HuH-7.5 (cell line): Measurements from ENCODE around the gene L2HGDH.

Experiments used
- DNase-seq: peaks from one replicate; pipeline ENCODE4 v3.0.0; 2011; ENCODE audit warnings: low spot score

Gene L2HGDH

DNA sequence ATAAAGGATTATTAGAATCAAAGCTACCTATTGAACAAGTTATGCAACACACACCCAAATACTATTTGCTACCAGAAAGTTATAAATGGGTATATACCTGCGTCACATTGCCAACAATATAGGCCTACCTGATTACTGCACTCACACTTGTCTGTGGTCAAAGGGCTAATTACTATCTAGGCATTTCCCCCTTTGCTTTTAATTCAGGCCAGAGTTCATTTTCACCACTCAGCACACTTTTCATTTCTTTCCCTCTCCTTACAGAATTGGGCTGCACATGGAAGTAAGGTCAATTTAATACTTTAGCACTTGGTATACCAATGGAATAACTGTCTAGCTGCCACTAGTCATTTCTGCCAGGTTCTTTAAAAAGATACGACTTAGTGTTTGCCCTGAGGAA is 82.3 kb downstream of the L2HGDH start:
- no peak for DNase-seq

DNA sequence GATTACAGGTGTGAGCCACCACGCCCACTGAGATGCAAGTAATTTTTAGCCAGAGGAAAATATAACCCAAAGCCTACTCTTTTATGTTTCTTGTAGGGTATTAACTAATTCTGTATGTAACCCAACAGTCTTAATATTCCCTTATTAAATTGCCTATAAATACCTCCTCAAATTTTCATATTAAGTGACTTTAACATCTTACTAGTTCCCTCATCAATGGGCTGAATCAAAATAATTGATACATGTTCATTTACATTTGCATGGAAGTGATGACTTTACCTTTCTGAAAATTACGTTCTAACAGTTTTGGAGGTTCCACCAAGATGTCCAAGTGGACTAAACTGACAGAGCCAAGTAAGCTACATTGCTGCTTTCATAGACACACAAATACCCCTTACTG is 83.7 kb downstream of the L2HGDH start:
- DNase-seq = no peak

DNA sequence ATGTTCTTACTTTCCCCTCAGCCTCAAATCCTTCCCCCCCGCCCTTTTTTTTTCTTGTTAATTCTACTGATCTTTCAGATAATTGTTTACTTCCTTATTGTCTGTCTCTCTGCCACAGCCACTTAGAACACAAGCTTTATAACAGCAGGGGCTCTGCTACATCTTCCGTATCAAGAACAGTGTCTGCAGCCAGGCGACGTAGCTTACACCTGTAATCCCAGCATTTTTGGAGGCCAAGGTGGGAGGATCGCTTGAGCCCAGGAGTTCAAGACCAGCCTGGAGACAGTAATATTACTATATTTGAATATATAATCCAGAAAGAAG is 86.1 kb downstream of the L2HGDH start:
- DNase-seq = no peak

DNA sequence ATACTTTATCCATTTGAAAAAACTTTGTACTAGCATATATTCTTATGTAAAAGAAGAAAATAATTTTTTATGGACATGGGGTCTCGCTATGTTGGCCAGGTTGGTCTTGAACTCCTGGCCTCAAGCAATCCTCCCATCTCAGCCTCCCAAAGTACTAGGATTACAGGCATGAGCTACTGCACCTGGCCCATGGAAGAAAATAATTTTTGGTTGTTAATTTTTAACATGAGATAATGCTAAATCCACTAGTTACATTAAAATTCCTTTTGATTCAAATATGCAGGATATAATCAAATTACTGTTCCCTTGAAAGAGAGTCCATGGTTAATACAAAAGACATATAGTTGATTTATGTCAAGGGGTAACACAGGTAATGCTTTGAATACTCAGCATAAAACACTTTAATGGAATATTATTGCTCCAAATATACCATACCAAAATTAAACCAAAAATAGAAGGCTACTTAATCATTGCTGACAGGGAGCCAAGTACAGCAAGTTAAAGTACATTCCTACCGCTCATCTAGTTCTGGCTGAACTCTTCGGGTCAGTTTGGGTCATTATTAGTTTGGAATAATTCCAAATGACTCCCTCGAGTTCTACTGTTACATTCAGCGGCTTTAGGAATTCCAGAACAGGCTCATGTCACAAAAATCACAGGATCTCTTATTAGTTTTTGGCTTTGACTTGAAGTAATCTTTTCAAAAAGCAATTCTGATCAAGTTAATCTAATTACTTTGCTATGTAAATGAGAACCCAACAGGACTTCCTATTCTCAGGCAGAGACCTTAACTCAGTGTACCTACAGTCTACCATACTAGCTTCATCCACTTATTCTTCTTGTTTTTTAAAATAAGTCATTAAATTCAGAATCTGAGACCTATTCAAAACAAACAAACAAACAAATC is 86.7 kb downstream of the L2HGDH start:
- DNase-seq = no peak

DNA sequence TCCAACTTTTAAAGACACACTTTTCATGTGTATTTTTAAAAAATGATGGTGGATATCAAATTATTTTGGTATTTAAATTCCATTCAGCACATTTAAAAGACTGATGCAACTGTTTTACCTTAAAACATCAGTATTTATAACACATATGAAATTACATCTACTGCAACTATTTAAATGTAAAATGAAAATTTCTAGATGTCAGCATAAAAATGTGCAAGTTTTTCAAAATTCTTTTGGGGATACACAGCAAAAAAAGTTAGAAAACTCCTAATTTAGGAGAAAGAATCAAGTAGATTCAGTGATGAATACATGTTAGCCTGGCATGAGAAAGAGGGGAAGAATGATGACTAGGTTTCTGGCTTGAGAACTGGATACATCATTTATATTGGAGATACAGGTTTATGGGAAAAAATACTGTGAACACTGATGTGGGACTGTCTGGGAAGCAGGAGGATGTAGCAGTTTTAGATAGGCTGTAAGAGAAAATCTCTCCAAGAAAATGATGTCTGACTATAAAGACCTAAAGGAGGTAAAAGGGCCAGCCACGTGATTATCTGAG is 89.9 kb downstream of the L2HGDH start:
- no peak for DNase-seq

DNA sequence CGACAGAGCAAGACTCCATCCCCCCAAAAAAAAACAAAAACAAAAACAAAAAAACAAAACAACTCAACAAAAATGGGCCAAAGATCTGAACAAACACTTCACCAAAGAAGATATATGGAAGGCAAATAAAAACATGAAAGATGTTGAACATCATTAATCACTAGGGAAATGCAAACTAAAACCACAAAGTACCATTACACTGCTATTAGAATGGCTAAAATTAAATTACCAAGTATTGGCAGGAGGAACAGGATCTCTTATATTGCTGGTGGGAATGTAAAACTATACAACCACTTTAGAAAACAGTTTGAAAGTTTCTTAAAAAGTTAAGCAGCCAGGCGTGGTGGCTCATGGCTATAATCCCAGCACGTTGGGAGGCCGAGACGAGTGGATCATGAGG is 93.5 kb downstream of the L2HGDH start:
- DNase-seq = no peak

DNA sequence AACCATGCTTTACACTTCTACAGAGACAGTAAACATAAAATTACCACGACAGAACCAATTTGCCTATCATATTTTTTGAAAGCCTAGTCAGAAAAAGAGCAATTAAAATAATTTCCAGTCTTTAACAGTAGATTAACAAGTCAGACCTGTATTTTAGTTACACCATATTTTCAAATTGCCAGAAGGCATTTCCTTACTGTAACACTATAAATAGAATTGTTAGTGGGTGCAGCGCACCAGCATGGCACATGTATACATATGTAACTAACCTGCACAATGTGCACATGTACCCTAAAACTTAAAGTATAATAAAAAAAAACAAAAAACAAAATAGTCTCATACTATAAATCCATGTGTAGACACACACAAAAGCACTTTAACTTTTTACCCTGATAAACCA is 96.6 kb downstream of the L2HGDH start:
- no peak for DNase-seq

DNA sequence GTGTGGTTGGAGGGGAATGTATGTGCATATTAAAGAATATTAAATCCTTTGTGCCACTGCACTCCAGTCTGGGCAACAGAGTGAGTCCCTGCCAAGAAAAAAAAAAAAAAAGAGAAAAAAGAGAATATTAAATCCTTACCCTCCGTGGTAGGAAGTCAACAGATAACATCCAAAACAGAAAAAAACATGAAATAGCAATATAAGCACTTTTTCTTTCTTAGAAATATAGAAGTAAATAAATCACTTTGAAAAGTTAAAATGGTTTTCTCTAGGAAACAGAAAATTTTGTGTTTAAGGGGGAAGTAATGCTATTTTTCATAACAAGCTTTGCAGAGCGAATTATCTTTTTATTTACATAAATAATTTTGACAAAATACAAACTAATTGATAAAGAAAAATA is 98.2 kb downstream of the L2HGDH start:
- no peak for DNase-seq

DNA sequence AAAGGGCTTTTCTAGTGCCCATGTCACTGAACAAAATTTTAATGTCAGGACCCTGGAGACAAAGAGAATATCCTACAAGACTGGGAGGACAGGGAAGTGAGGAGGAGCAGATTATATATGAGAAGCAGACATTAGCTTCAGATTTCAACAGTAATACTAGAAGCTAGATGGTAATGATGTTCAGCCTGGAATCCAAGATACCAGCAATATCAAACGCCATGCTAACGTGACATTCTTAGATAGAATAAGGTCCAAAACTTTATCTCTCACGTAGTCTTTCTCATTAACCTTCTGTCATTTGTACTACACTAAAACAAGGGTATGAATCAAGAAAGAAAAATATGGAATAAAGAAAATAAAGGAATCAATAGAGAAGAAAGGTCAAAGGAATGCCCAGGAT is 99.3 kb downstream of the L2HGDH start:
- no peak for DNase-seq

DNA sequence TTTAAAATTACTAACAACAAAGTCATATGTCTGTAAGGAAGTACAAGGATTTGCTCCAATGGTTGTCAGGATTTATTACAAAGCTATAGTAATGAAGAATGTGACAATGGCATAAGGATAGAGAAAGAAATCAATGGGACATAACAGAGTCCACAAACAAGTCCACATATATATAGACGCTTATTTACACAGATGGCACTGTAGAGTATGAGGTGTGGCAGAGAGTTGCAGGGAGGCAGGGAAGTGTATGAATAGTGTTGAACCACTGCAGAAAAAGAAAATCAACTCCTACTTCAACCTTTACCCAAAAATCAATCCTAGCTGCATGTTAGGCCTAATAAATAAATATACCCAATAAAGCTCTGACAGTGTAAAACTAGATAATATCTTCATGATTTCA is 102.0 kb downstream of the L2HGDH start:
- DNase-seq = no peak

DNA sequence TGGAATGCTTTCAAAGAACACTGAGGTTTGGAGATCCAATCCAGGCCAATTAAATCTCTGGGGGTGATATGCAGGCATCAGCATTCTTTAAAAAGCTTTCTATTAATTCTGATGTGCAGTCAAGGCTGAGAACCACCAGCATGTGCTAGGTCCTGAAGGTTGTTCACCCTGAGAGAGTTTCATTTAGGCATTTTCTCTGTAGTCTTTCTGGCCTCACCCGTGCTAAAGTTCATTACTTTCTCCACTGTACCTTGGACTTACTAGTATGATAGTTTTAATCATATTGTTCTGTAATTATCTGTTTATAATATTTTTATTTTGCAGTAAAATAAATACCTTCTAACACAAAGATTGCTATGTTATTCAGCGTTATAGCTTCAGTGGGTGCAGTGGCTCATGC is 113.5 kb downstream of the L2HGDH start:
- no peak for DNase-seq

DNA sequence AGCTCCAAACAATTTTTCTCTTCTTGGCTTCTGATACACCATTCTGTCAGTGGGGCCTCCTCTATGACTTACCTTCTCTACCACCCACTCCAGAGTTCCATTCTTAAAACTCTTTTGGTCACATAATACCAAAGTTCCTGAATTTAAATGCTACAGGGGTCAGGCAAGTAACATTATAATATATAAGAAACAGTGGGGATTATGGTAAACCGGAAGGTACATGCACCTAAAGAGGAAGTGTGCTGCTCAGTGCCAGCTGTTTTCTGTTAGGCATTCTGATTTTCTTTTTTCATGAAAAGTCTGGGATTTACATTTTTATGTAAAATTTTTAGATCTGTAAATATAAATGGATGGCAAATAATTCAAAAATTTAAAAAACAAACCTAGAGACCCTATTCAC is 120.5 kb downstream of the L2HGDH start:
- no peak for DNase-seq
